DOHH2 (cell line): Measurements from ENCODE around the gene STIP1.

Source experiments
- H3F3A ChIP-seq: fragments of 200-600 bp; sonication (generic), shearing (Covaris generic); 2 replicates; pipeline ENCODE4 v1.6.0; 2016; ENCODE audit warnings: antibody characterized with exemption, mild to moderate bottlenecking; ENCODE audit not compliant: control insufficient read depth, insufficient read depth
- H3K27ac ChIP-seq: fragments of 200-600 bp; sonication (generic); 2 replicates; pipeline ENCODE4 v1.5.1; 2014; ENCODE audit warnings: low read depth, mild to moderate bottlenecking, low read length, moderate library complexity
- H3K27me3 ChIP-seq: fragments of 200-600 bp; sonication (generic); 2 replicates; pipeline ENCODE4 v1.6.1; 2014; ENCODE audit warnings: mild to moderate bottlenecking, low read length, mixed read lengths; ENCODE audit not compliant: control insufficient read depth
- H3K36me3 ChIP-seq: fragments of 200-600 bp; sonication (generic); 2 replicates; pipeline ENCODE4 v1.6.1; 2014; ENCODE audit warnings: mild to moderate bottlenecking, low read length, moderate library complexity, mixed read lengths; ENCODE audit not compliant: control insufficient read depth
- H3K4me1 ChIP-seq: fragments of 200-600 bp; sonication (generic); 2 replicates; pipeline ENCODE4 v1.6.1; 2014; ENCODE audit warnings: mild to moderate bottlenecking, low read length, mixed read lengths; ENCODE audit not compliant: control insufficient read depth
- H3K4me2 ChIP-seq: fragments of 200-600 bp; sonication (generic); 2 replicates; pipeline ENCODE4 v1.6.0; 2014; ENCODE audit warnings: mild to moderate bottlenecking, low read length, moderate library complexity
- H3K4me3 ChIP-seq: fragments of 200-600 bp; sonication (generic); 2 replicates; pipeline ENCODE4 v1.5.1; 2014; ENCODE audit warnings: mild to moderate bottlenecking, low read length, mixed read lengths
- H3K79me2 ChIP-seq: fragments of 200-600 bp; sonication (generic); 2 replicates; pipeline ENCODE4 v1.6.1; 2014; ENCODE audit warnings: mild to moderate bottlenecking, low read length, mixed read lengths; ENCODE audit not compliant: control insufficient read depth
- H3K9me2 ChIP-seq: fragments of 200-600 bp; sonication (generic); replicated peaks from 2 replicates; pipeline ENCODE4 v1.6.1; 2014; ENCODE audit warnings: mild to moderate bottlenecking, low read length, mixed read lengths; ENCODE audit not compliant: control insufficient read depth
- H3K9me3 ChIP-seq: fragments of 200-600 bp; sonication (generic); 2 replicates; pipeline ENCODE4 v1.6.1; 2014; ENCODE audit warnings: antibody characterized with exemption, low read length, mixed read lengths; ENCODE audit not compliant: control insufficient read depth, insufficient read depth
- H4K20me1 ChIP-seq: fragments of 200-600 bp; sonication (generic); 2 replicates; pipeline ENCODE4 v1.6.0; 2014; ENCODE audit warnings: low read depth, mild to moderate bottlenecking, antibody characterized with exemption, low read length, moderate library complexity; ENCODE audit not compliant: control insufficient read depth, insufficient read depth
- EZH2phosphoT487 ChIP-seq: fragments of 200-600 bp; sonication (generic); IDR thresholded peaks from 2 replicates; pipeline ENCODE4 v1.6.1; 2017; ENCODE audit warnings: borderline replicate concordance, mild to moderate bottlenecking, antibody characterized with exemption, low read length, moderate library complexity, mixed read lengths
- TF ChIP-seq, protein P1 (sequence below): fragments of 200-600 bp; sonication (generic); IDR thresholded peaks from one replicate; pipeline ENCODE4 v1.5.1; 2014; ENCODE audit warnings: antibody characterized with exemption, mild to moderate bottlenecking, low read depth, low read length; ENCODE audit not compliant: poor library complexity, severe bottlenecking

STIP1 gene

DNA sequence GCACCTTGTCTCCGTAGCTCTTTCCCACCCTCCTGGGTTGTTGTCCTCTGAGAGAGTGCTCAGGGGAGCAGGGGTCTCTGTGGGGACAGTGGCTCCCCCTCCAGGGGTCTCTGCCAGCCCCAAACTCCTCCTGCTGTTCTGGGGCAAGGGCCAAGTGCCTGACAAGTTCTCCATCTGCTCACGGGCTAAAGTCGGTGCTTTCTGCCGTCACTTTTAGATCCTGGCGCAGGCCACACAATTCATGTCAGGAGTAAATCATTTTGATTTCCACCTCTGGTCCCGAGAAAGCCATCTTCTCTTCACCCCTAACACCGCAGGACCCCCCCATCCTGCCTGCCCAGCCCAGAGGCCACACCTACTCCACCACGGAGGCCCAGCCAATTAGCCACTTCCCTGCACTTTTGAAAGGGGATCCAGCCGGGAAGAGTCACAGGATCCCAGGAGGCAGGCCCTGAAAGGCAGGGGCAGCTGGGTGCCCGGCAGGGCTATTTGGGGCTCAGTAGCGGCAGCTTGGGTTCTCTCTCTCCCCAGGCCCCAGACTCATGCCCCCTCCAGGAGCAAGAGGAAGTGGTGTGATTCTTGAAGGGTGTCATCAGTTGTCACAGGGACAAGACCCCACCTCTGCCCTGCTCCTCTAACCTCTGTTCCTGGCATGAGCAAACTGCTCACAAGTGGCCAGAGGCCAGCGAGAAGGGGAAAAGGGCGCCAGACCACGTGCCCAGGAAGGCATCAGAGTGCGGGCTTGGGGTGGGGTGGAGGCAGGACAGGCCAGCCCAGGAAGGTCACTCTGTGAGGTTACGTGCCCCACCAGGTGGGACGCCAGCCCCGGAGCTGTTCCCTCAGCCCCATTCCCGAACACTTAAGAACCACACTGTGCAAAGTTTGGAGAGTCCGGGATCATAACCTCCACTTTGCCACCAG is 21.3 kb upstream of the STIP1 start:
- Histone ChIP-seq H3K27me3 (no peaks in the 10 kb centered on the region), H3K9me3 (no peaks in the 10 kb centered on the region), H3K36me3 (no peaks in the 10 kb centered on the region), H3K4me2 (peak overlapping the region; percentile 83), H3K9me2 (no peaks in the 10 kb centered on the region), H3K27ac (no peak overlapping the region), H3K4me3 (peak overlapping the region; percentile 78), H4K20me1 (no peaks in the 10 kb centered on the region), H3K4me1 (peaks cover 12% of the 10 kb centered on the region), H3K79me2 (peaks cover 7% of the 10 kb centered on the region), H3F3A (no peaks in the 10 kb centered on the region)
- TF ChIP-seq, protein P1, sequence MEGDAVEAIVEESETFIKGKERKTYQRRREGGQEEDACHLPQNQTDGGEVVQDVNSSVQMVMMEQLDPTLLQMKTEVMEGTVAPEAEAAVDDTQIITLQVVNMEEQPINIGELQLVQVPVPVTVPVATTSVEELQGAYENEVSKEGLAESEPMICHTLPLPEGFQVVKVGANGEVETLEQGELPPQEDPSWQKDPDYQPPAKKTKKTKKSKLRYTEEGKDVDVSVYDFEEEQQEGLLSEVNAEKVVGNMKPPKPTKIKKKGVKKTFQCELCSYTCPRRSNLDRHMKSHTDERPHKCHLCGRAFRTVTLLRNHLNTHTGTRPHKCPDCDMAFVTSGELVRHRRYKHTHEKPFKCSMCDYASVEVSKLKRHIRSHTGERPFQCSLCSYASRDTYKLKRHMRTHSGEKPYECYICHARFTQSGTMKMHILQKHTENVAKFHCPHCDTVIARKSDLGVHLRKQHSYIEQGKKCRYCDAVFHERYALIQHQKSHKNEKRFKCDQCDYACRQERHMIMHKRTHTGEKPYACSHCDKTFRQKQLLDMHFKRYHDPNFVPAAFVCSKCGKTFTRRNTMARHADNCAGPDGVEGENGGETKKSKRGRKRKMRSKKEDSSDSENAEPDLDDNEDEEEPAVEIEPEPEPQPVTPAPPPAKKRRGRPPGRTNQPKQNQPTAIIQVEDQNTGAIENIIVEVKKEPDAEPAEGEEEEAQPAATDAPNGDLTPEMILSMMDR = no peak
- TF ChIP-seq EZH2phosphoT487 = no peak

DNA sequence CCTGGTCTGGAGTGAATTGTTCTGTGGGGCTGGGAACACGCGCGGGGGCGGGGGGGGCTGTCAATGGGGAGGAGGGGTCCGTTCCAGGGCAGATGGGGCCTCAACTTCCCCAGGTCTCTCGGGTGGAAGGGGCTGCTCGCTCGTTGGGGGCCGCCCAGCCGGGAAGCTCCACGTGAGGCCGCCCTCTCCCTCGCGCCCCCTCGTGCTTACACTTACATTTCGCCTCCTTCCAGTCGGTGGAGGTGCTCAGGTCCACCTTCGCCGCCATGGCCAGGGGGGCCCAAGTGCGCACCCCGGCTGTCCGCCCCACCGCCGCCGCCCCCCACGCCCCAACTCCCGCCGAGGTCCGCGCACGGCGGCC is 20.5 kb upstream of the STIP1 start:
- 0 out of 2 replicates have a peak, but pooled peaks cover 5% of the 10 kb centered on the region for H3F3A ChIP-seq
- H3K4me1 ChIP-seq = peaks cover 12% of the 10 kb centered on the region
- peak overlapping the region; percentile 78 for H3K4me3 ChIP-seq
- no peaks in the 10 kb centered on the region for H3K27me3 ChIP-seq
- TF ChIP-seq EZH2phosphoT487 = no peak
- TF ChIP-seq, protein P1 = peak; percentile 23
- H3K27ac ChIP-seq = no peak overlapping the region
- no peaks in the 10 kb centered on the region for H3K9me2 ChIP-seq
- H3K4me2 ChIP-seq = peak overlapping the region; percentile 83
- no peaks in the 10 kb centered on the region for H3K9me3 ChIP-seq
- no peaks in the 10 kb centered on the region for H4K20me1 ChIP-seq
- no peaks in the 10 kb centered on the region for H3K36me3 ChIP-seq
- H3K79me2 ChIP-seq = peaks cover 7% of the 10 kb centered on the region

DNA sequence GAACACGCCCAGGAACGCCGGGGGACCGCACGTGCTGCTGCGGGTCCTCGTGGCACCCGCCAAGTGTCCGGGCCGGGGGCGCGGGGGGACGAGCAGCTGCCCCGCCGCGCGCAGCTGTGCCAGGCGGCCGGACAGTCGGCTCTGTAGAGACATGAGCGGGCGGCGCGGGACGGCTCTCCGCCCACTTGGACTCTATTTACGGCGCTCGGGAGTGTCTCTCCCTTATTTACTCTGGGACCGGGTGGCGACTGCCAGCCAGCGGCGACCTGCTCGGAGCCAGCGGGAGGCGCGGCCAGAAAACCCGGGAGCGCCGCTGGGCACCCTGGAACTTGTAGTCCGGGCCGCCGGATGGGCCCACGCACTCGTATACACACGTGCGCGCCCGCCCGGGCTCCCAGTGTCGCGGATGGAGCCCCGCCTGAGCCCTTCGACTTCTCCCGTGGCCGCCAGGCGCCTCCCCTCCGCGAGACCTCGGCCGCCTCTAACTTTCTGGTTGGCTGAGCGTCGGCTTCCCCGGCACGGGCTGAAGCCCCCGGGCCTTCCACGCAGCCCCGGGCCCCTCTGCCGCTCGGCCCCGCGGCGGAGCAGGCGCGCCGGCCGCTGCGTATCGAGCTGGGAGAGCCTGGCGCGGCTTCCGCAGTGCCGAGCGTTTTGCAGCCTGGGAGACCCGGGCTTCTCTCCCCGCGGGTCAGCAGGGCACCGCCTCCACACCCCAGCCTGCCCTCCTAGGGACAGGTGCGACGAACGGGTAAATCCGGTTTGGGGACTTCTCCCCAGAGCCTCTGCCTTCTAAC is 19.9 kb upstream of the STIP1 start, which contains the start of gene MACROD1:
Gene MACROD1 (minus strand): TSS at position 272 of the 794 bp plus-strand sequence. CDS start 119 bp downstream, at position 153.
- no peaks in the 10 kb centered on the region for H3K27me3 ChIP-seq
- peaks cover 7% of the 10 kb centered on the region for H3K79me2 ChIP-seq
- H3F3A ChIP-seq = 0 out of 2 replicates have a peak, but pooled peaks cover 5% of the 10 kb centered on the region
- TF ChIP-seq EZH2phosphoT487 = no peak
- TF ChIP-seq, protein P1 = no peak
- no peaks in the 10 kb centered on the region for H3K9me3 ChIP-seq
- H4K20me1 ChIP-seq = no peaks in the 10 kb centered on the region
- no peaks in the 10 kb centered on the region for H3K9me2 ChIP-seq
- no peak within 1 kb of the TSS for H3K27ac ChIP-seq
- peak within 1 kb of the TSS; percentile 78 for H3K4me3 ChIP-seq
- H3K36me3 ChIP-seq = no peaks in the 10 kb centered on the region
- H3K4me2 ChIP-seq = peak within 1 kb of the TSS; percentile 83
- peaks cover 12% of the 10 kb centered on the region for H3K4me1 ChIP-seq
